ENCODE data around the gene MTSS2. TPM values are rescaled to one million over a fixed set of nuclear protein-coding genes. Genes with fewer than 3 reads are reported as not detected.

The MTSS2 gene
- 27.6 and 52.0 TPM in 2 replicates for total RNA-seq (2021)
- percentile 70 among the genes with signal in this experiment for Bru-seq, nascent RNA
- BruChase-seq, experiment 1, labeled RNA remaining after a 2-hour chase: percentile 84 among the genes with signal in this experiment
- percentile 86 among the genes with signal in this experiment for BruChase-seq, experiment 2, labeled RNA remaining after a 6-hour chase
- long read RNA-seq: 0 reads

DNA sequence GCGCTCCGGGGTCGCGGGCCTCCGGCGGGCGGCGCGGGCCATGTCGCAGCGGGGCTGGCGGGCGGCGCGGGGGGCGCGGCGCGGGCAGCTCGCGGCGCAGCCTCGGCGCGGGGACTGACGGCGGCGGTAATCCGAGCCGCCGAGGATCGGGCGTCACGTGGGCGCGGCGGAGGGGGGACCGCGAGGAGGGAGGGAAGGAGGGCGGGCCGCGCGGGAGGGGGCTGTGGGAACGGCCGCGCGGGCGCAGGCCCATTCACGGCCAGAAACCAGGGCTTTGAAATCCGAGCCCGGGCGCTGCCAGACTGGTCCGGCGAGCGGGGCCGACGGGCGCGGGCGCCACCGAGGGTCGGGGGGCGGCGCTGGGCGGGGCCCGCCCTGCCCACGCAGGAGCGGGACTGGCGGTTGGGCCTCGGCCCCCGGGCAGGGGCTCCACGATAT lies at the start of gene MTSS2:
Gene MTSS2 (minus strand): TSS at position 116 of the 438 bp plus-strand sequence. CDS start 262 bp downstream, outside the sequence.
- no peaks in the 10 kb centered on the region for H3K36me3 ChIP-seq (ENCODE audit: low read depth)
- H4K20me1 ChIP-seq (ENCODE audit: insufficient read depth): peaks cover 26% of the 10 kb centered on the region
- H3K9me2 ChIP-seq (ENCODE audit: insufficient read depth): no peaks in the 10 kb centered on the region
- H3K4me3 ChIP-seq: peak within 1 kb of the TSS; percentile 93
- H3K4me1 ChIP-seq (replicated peaks; ENCODE audit: insufficient read depth): peaks cover 30% of the 10 kb centered on the region
- intact Hi-C loops (cut with micrococcal nuclease; ENCODE audit: unreplicated experiment): loop anchor here (2.0 to 5.0 kb wide), 2 partner anchors 63 to 651 kb away; no protein-coding TSS in a partner anchor
- no TSS peak for BruUV-seq (replicated peaks)
- ChIA-PET POLR2A (ENCODE audit: unreplicated experiment) (no interaction called here), CTCF (no interaction called here)
- H3F3A ChIP-seq (ENCODE audit: insufficient read depth, low read depth): peaks cover 14% of the 10 kb centered on the region; the same call in 1 of the 2 replicates
- TF ChIP-seq EZH2 (IDR thresholded peaks at IDR 0.05; ENCODE audit: low read depth): no peak
- TF ChIP-seq, protein P1, sequence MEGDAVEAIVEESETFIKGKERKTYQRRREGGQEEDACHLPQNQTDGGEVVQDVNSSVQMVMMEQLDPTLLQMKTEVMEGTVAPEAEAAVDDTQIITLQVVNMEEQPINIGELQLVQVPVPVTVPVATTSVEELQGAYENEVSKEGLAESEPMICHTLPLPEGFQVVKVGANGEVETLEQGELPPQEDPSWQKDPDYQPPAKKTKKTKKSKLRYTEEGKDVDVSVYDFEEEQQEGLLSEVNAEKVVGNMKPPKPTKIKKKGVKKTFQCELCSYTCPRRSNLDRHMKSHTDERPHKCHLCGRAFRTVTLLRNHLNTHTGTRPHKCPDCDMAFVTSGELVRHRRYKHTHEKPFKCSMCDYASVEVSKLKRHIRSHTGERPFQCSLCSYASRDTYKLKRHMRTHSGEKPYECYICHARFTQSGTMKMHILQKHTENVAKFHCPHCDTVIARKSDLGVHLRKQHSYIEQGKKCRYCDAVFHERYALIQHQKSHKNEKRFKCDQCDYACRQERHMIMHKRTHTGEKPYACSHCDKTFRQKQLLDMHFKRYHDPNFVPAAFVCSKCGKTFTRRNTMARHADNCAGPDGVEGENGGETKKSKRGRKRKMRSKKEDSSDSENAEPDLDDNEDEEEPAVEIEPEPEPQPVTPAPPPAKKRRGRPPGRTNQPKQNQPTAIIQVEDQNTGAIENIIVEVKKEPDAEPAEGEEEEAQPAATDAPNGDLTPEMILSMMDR (conservative IDR thresholded peaks at IDR 0.05): no peak
- peak; percentile 66 to 82 for DNase-seq
- peak within 1 kb of the TSS; percentile 87 for H3K4me2 ChIP-seq
- H3K27ac ChIP-seq: no peak within 1 kb of the TSS
- H2AFZ ChIP-seq: peak within 1 kb of the TSS; percentile 70
- peaks cover 44% of the 10 kb centered on the region for H3K79me2 ChIP-seq (ENCODE audit: low read depth)
- no peaks in the 10 kb centered on the region for H3K9me3 ChIP-seq (ENCODE audit: insufficient read depth, low read depth)
- no peaks in the 10 kb centered on the region for H3K27me3 ChIP-seq (ENCODE audit: insufficient read depth, low read depth)

GRCh38 chr16:70735141-70735979 lies 49.5 kb upstream of the MTSS2 start:
- H3K4me1 ChIP-seq (replicated peaks; ENCODE audit: insufficient read depth): no peaks in the 10 kb centered on the region
- 0 out of 2 replicates have a peak, but pooled peaks cover 4% of the 10 kb centered on the region for H3K36me3 ChIP-seq (ENCODE audit: low read depth)
- no peak overlapping the region for H3K4me3 ChIP-seq
- no peak for DNase-seq
- H3K4me2 ChIP-seq: no peak overlapping the region
- H3K9me2 ChIP-seq (ENCODE audit: insufficient read depth): no peaks in the 10 kb centered on the region
- no peaks in the 10 kb centered on the region for H3K9me3 ChIP-seq (ENCODE audit: insufficient read depth, low read depth)
- no peak overlapping the region for H2AFZ ChIP-seq
- no peak overlapping the region for H3K27ac ChIP-seq
- no peaks in the 10 kb centered on the region for H4K20me1 ChIP-seq (ENCODE audit: insufficient read depth)
- CTCF ChIA-PET: no interaction called here
- TF ChIP-seq, protein P1 (conservative IDR thresholded peaks at IDR 0.05): no peak
- POLR2A ChIA-PET (ENCODE audit: unreplicated experiment): interaction anchor here (0.6 kb wide), 2 partner anchors 20 to 46 kb away, joined by 5 to 8 read pairs; no protein-coding TSS in a partner anchor
- intact Hi-C loops (cut with micrococcal nuclease; ENCODE audit: unreplicated experiment): no loop called here
- H3F3A ChIP-seq (ENCODE audit: insufficient read depth, low read depth): no peaks in the 10 kb centered on the region
- H3K79me2 ChIP-seq (ENCODE audit: low read depth): no peaks in the 10 kb centered on the region
- no TSS peak for BruUV-seq (replicated peaks)
- no peaks in the 10 kb centered on the region for H3K27me3 ChIP-seq (ENCODE audit: insufficient read depth, low read depth)

DNA sequence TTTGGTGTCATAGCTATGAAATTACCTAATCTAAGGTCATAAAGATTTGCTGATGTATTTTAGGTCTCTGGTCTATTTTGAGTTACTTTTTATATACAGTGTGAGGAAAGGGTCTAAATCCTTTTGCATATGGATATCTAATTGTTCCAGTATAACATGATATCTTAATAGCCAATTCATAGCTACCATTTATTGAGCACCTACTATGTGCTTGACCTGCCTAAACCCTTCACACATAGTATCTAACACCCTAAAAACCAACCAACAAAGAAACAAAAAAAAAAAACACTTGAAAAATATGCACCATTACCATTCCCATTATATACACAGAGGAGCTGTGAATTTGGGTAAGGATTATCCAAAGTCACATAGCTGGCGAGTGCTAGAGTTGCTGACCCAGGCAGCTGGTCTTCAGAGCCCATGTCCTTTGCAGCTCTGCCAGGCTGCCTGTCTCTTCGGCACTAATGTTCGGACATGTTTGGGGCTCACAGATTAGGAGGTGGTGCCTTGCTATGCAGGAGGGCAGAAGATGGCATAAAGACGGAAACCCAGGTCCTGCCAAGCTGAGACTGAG lies 48.8 kb upstream of the MTSS2 start:
- Histone ChIP-seq H3K4me2 (no peak overlapping the region), H3K9me2 (ENCODE audit: insufficient read depth) (no peaks in the 10 kb centered on the region), H2AFZ (no peak overlapping the region), H3K27me3 (ENCODE audit: insufficient read depth, low read depth) (no peaks in the 10 kb centered on the region), H3K36me3 (ENCODE audit: low read depth) (0 out of 2 replicates have a peak, but pooled peaks cover 4% of the 10 kb centered on the region), H3K79me2 (ENCODE audit: low read depth) (no peaks in the 10 kb centered on the region), H3K4me1 (replicated peaks; ENCODE audit: insufficient read depth) (no peaks in the 10 kb centered on the region), H3K9me3 (ENCODE audit: insufficient read depth, low read depth) (no peaks in the 10 kb centered on the region), H4K20me1 (ENCODE audit: insufficient read depth) (no peaks in the 10 kb centered on the region), H3F3A (ENCODE audit: insufficient read depth, low read depth) (no peaks in the 10 kb centered on the region), H3K27ac (no peak overlapping the region), H3K4me3 (no peak overlapping the region)
- intact Hi-C loops (cut with micrococcal nuclease; ENCODE audit: unreplicated experiment): no loop called here
- BruUV-seq (replicated peaks): no TSS peak
- CTCF ChIA-PET: no interaction called here
- no peak for DNase-seq
- no peak for TF ChIP-seq EZH2 (IDR thresholded peaks at IDR 0.05; ENCODE audit: low read depth)
- TF ChIP-seq, protein P1 (conservative IDR thresholded peaks at IDR 0.05): no peak
- POLR2A ChIA-PET (ENCODE audit: unreplicated experiment): interaction anchor here (0.6 kb wide), 2 partner anchors 19 to 45 kb away, joined by 5 to 8 read pairs; no protein-coding TSS in a partner anchor

All from PC-9 (cell line).